GM19035 (cell line): Measurements from ENCODE around the gene PLCD1.
"Not testable (repeated sequence)": the region's sequence is repeated elsewhere in the genome, so short reads cannot be mapped to it uniquely, and the experiment has no call there.

Source experiments
- ATAC-seq: cut with Tn5 transposase; IDR thresholded peaks from one replicate; pipeline ENCODE4 v1.9.1; 2021; ENCODE audit not compliant: unreplicated experiment

Gene PLCD1

DNA sequence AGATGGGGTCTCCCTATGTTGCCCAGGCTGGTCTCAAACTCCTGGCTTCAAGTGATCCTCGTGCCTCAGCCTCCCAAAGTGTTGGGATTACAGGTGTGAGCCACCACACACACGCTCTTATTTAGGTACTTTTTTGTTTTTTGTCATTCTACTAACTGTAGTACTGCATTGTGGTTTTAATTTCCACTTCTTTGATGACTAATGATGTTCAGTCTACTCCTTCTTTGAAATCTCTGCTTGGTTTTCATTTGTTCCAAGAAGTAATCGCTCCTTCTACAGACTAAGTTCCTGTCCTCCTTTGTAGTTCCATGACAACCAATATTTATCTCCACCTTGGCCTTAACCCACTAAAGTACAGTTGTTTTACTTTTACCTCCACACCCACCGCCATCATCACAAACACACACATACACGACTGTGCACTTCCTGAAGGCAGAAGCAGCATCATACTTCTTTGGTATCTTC, 9.0 kb upstream of the PLCD1 start:
- no peak for ATAC-seq

GRCh38 chr3:38036906-38037305, 7.5 kb upstream of the PLCD1 start:
- ATAC-seq: no peak

GRCh38 chr3:38036286-38036685, 6.8 kb upstream of the PLCD1 start:
- ATAC-seq: no peak

- ATAC-seq: not testable (repeated sequence)
These were observed 4.9 kb upstream of the PLCD1 start for GRCh38 chr3:38034335-38034734.

GRCh38 chr3:38033586-38033985, 4.1 kb upstream of the PLCD1 start:
- ATAC-seq: not testable (repeated sequence)

GRCh38 chr3:38032328-38032865, 3.0 kb upstream of the PLCD1 start:
- no peak for ATAC-seq

DNA sequence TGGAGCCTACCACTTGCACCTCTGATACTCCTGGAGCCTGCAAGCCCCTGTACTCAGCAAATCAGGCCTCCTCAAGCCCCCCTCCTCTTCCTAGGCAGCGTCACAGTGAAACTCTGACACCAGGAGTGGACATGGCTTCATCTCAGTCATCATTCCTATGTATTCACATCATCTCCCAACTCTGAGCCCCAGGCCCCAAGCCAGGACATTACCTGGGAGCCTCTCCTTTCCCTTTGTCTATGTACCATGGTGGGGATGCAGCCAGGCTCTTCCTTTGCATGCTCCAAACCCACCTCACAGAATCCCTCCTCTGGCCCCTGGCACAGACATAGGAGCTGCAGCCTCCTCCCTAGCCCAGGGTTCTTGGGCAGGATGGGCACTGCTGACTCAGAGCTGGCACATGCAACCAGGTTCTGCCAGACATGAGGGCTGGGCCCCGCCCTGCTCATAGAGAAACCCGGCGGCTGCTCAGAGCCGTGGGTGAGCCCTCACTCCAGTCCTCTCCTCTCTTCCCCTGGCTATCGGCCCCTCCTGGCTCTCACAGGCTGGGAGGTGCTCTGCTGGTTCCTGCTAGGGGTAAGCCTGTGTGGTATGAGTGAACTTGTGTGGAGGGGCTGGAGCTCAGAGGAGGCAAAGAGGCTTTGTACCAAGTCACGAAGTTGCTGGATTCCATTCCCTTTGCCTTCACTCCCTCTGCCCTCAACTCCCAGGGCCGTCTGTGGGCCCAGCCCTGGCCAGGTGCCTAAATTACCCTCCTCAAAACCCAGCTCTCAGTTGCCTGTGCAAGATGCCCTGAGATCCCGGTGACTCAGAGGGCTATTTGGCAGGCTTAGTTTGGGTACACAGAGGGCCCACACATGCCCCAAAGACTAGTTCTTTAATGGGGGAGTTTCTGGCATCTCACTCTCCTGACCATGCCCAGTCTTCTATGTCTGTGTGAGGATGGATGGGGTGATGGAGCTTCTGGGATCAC, 1.9 kb upstream of the PLCD1 start:
- no peak for ATAC-seq

DNA sequence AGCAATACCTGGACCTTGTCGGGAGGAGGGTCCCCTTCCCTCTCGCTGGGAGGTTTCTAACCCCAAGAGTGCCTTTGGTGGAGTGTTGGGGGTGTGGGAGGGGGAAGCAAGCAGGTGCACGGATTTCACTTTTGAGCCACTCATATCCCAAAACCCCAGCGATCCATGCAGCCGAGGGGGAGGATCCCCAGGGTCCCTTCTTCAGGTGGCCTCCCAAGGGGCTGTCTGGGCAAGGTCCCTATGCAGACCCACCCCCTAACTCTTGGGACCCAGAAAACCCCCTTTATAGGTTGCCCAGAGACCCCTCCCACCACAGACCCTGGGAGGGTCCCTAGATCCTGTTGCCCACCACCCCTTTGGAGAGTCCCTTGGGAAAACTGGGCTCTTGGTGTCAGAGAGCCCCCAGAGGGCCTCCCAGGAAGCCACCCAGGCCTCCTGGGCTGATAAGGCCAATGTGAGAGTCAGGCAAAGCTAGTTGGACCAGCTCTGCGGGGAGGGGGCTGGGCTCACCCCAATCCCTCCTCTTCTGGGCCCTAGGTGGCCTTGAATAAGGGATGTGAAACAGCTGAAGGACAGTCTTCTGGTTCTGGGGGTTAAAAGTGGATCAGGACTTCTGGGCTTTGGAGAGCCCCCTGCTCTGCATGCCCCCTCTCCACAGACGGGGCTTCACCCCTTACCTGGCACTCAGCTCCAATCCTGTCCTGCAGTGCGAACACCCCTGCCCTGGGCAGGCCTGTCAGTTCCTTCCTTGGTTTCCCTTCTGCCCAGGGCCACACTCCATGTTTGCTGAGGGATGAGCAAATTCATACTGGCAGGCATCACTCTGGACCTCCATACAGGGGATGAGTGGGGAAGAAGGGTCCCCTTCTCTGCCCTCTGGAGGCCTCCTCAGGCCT, 932 bp upstream of the PLCD1 start:
- no peak for ATAC-seq

DNA sequence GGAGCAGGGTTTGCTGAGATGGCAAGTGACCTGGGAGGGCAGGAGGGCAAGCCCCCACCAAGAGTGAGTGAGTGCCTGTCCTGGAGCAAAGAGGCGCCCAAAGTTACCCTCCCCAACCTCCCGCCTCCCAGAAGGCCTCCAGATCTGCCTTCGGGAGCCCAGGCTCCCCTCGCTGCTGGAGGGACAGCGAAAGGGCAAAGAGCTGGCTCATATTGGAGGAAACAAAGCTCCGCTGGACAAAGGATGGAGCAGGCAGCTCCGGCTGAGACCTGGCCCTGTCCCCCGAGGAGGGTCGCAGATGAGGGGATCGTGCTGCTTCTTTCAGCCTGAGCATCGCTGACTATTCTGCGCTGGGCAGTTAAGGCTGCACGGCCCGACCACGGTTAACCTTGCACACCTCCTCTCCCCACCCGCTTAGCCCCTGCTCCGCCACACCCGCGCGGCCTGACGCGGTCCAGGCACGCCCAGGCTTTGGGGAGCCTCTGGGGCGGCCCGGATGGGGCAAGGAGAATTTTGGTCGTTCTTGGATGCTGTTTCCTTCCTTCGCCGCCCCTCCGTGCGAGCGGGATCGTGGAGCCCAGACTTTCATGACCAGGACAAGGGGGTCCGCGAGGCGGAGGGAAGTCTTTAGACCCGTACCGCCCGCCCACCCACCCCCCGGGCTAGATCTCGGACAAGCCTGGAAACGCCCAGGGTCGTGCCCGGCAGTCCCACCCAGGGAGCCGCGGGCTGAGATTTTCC, 651 bp downstream of the PLCD1 start:
- ATAC-seq: no peak

- ATAC-seq: no peak
These were observed 1.7 kb downstream of the PLCD1 start for GRCh38 chr3:38027466-38028465.

DNA sequence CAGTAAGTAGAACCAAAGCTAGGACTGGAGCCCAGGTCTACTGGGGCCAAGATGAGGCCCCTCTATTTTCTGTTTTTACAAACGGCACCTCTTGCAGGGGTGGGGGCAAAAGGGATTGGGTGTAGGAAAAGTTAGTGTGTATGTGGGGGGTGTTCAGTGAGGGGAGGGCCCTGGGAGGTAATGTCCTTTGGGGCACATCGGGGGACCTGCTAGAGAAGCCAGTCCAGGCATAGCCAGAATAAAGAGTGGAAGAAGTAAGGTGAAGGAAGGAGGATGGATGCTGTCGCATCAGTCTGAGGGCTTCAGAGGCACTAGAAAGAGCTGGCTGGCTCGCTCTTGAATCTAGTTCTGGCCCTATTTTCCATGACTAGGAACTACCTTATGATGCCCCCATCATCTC, 2.6 kb downstream of the PLCD1 start:
- no peak for ATAC-seq

- no peak for ATAC-seq
These were observed 6.3 kb downstream of the PLCD1 start for GRCh38 chr3:38022896-38023709.

DNA sequence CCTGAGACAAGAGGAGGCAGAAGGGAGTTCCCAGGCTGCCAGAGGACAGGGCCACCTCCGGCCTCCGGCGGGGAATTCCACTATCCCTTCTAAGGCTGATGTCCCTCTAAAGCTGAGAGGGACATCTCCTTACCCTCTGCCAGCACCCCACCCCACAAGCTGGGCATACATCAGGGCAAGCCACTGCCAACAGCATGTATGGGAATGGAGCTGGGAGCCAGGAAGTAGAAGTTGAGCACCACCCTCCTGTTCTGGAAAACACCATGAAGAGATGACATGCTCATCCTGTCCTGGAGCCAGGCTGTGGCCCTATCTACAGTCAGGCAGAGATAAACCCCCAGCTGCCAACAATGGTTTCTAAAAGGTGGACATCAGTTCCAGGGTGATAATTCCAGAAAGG, 7.1 kb downstream of the PLCD1 start:
- no peak for ATAC-seq

DNA sequence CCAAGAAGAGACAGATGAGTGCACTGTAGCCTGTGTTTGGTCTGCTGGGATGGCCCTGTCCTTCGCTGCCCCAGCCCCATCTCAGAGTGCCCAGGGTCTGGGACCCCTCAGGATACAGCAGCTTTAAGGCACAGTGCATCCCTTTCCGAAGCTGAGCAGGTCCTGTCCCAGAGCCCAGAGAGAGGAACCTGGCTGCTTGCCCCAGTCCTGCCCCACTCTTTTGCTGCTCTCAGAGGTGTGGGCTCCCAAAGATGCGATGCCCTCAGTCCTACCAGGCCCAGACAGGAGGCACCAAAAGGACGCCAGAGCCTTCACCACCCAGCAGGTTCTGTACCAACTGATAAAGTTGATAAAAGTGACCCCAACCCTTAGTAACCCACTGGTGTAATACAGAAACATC, 8.2 kb downstream of the PLCD1 start:
- ATAC-seq: no peak

DNA sequence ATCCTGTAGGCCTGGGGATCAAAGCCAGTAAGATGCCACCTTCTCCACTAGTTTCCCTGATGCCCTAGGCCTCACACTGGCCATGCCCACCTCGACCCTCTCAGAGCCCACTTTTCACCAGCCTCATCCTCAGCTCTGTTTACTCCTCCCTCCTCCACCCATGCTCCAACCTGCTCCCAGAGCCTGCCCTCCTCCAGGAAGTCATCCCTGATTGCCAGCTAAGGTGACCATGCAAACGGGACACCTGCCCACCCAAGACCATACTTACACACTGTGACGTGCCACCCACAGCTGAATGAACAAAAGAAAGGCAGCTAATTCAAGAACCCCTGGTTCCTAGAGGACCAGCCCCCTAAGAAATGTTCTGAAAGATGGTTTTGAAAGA, 9.1 kb downstream of the PLCD1 start:
- ATAC-seq: no peak

DNA sequence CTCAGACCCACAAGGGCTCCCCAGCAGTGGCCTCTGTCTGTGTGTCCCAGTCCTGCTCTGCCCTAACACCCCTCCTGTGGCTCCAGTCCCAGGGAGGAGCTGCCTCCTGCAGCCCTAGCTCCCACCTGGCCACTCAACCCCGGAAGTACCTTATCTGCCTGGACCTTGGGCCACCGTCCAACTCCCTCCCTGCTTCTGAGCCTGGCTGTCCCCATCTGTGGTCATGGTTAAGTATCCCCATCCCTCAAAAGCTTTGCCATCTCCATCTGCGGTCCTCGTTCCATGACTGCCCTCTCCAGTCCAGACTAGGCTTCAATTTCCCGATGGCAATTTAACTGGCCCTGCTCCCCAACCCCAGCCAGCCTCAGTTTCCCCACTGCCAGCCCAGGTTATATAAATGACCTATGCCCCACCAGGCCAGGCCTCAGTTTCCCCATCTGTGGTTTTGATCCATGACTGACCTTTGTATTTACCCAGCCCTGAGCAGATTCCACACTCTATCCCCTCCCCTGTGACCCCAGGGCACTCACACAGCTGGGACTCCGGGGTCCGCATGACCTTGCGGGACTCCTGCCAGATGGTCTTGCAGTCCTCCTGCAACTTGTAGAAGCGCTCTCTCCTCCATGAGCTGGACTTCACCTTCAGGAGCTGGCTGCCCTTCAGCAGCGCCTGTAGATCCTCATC, 9.6 kb downstream of the PLCD1 start:
- no peak for ATAC-seq

- no peak for ATAC-seq
These were observed 10.9 kb downstream of the PLCD1 start for GRCh38 chr3:38018296-38019266.
